ENCODE results near the gene CALN1.

The CALN1 gene

DNA sequence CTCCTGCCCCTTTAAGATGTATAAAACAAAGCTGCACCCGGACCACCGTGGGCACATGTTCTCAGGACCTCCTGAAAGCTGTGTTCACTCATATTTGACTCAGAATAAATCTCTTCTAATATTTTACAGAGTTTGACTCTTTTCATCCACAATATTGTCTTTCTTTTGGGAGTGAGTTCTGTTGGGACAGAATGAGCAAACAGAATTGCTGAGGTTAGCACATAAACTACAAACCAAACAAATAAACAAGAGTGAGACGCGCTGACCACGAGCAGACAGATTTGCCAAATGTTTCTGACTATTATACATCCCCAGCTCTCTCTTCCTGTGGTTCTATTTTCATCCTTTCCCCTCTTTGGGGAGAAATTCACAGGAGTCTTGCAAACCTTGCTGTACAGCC is 526.7 kb downstream of the CALN1 start:
- Histone ChIP-seq H3K4me3 (ENCODE audit: low read length) (no peak overlapping the region), H4K20me1 (ENCODE audit: insufficient read depth, low read length) (no peaks in the 10 kb centered on the region), H3K36me3 (replicated peaks; ENCODE audit: low read depth, low read length) (no peaks in the 10 kb centered on the region), H3K4me1 (ENCODE audit: low read length) (no peaks in the 10 kb centered on the region), H3K9me3 (ENCODE audit: insufficient read depth, low read length) (no peaks in the 10 kb centered on the region), H3K9ac (ENCODE audit: low read length) (no peak overlapping the region), H3K79me2 (ENCODE audit: low read length) (no peaks in the 10 kb centered on the region), H3K4me2 (ENCODE audit: low read length) (no peak overlapping the region), H3K27me3 (ENCODE audit: low read depth, low read length) (no peaks in the 10 kb centered on the region), H2AFZ (ENCODE audit: low read depth, low read length) (no peak overlapping the region), H3K27ac (ENCODE audit: low read length) (no peak overlapping the region)
- TF ChIP-seq, protein P1, sequence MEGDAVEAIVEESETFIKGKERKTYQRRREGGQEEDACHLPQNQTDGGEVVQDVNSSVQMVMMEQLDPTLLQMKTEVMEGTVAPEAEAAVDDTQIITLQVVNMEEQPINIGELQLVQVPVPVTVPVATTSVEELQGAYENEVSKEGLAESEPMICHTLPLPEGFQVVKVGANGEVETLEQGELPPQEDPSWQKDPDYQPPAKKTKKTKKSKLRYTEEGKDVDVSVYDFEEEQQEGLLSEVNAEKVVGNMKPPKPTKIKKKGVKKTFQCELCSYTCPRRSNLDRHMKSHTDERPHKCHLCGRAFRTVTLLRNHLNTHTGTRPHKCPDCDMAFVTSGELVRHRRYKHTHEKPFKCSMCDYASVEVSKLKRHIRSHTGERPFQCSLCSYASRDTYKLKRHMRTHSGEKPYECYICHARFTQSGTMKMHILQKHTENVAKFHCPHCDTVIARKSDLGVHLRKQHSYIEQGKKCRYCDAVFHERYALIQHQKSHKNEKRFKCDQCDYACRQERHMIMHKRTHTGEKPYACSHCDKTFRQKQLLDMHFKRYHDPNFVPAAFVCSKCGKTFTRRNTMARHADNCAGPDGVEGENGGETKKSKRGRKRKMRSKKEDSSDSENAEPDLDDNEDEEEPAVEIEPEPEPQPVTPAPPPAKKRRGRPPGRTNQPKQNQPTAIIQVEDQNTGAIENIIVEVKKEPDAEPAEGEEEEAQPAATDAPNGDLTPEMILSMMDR (IDR thresholded peaks at IDR 0.05; ENCODE audit: low read depth, low read length), result no peak
- no peak for TF ChIP-seq EZH2phosphoT487 (IDR thresholded peaks at IDR 0.05; ENCODE audit: low read depth)

DNA sequence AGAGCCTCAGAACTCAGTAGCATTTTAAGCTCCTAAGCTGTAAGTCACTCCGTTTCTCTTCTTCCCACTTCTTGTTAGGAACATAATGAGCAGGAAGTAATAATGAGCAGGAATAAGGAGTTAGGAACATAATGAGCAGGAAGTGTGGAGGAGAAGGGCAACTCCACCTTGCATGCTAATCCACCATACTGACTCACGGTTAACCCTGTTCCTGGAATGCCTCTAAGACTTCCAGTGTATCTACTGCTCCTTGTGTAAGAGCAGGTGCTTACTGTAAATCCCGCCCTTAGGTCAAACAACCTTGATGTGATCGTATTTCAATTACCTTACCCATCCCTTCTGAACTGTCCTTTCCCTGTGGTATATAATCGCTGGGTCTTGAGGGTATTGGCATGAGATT is 528.7 kb downstream of the CALN1 start:
- TF ChIP-seq, protein P1 (IDR thresholded peaks at IDR 0.05; ENCODE audit: low read depth, low read length), result no peak
- no peak for TF ChIP-seq EZH2phosphoT487 (IDR thresholded peaks at IDR 0.05; ENCODE audit: low read depth)
- Histone ChIP-seq H3K36me3 (replicated peaks; ENCODE audit: low read depth, low read length) (no peaks in the 10 kb centered on the region), H3K9me3 (ENCODE audit: insufficient read depth, low read length) (no peaks in the 10 kb centered on the region), H3K4me2 (ENCODE audit: low read length) (no peak overlapping the region), H3K79me2 (ENCODE audit: low read length) (no peaks in the 10 kb centered on the region), H4K20me1 (ENCODE audit: insufficient read depth, low read length) (no peaks in the 10 kb centered on the region), H3K9ac (ENCODE audit: low read length) (no peak overlapping the region), H2AFZ (ENCODE audit: low read depth, low read length) (no peak overlapping the region), H3K27me3 (ENCODE audit: low read depth, low read length) (no peaks in the 10 kb centered on the region), H3K4me3 (ENCODE audit: low read length) (no peak overlapping the region), H3K27ac (ENCODE audit: low read length) (no peak overlapping the region), H3K4me1 (ENCODE audit: low read length) (no peaks in the 10 kb centered on the region)

DNA sequence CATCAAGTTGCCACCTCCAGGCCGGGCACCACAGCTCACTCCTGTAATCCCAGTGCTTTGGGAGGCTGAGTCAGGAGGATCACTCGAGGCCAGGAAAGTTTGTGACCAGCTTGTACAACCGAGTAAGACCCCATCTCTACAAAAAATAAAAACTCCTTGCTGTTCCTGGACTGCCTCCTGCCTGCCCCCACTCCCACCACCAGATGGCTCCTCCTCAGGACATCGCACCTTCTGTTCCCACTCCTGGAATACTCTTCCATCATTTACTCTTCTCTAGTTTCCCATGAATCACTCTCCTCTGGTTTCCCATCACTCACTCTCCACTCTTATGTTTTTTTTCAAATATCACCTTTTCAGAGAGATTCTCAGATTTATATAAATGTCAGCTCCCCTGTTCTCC is 540.7 kb downstream of the CALN1 start:
- Histone ChIP-seq H3K79me2 (ENCODE audit: low read length) (no peaks in the 10 kb centered on the region), H3K27me3 (ENCODE audit: low read depth, low read length) (no peaks in the 10 kb centered on the region), H3K4me1 (ENCODE audit: low read length) (no peaks in the 10 kb centered on the region), H3K9ac (ENCODE audit: low read length) (no peak overlapping the region), H3K4me3 (ENCODE audit: low read length) (no peak overlapping the region), H3K27ac (ENCODE audit: low read length) (no peak overlapping the region), H3K9me3 (ENCODE audit: insufficient read depth, low read length) (no peaks in the 10 kb centered on the region), H2AFZ (ENCODE audit: low read depth, low read length) (no peak overlapping the region), H4K20me1 (ENCODE audit: insufficient read depth, low read length) (no peaks in the 10 kb centered on the region), H3K36me3 (replicated peaks; ENCODE audit: low read depth, low read length) (no peaks in the 10 kb centered on the region), H3K4me2 (ENCODE audit: low read length) (no peak overlapping the region)
- TF ChIP-seq, protein P1 (IDR thresholded peaks at IDR 0.05; ENCODE audit: low read depth, low read length), result peak; percentile 23; the same call in 1 of the 2 replicates
- no peak for TF ChIP-seq EZH2phosphoT487 (IDR thresholded peaks at IDR 0.05; ENCODE audit: low read depth)

DNA sequence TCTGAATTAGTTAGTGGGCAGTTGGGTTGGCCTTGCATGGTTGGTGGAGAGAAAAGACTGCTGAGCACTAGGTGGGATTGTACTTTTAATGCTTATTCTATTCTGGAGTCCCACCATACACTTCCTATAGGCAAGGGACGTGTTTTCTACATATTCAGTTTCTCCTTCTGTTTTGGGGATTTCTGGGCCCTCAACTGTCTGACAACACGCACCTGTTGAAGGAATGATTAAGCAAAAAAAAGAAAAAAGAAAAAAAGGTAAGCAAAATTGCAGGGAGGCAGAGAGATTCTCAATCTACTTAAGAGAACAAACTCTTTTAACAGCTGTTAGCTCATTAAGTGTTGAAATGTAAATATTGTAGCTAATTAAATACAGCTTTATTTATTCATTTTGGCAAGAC is 541.3 kb downstream of the CALN1 start:
- TF ChIP-seq EZH2phosphoT487 (IDR thresholded peaks at IDR 0.05; ENCODE audit: low read depth), result no peak
- TF ChIP-seq, protein P1 (IDR thresholded peaks at IDR 0.05; ENCODE audit: low read depth, low read length), result no peak
- Histone ChIP-seq H3K27ac (ENCODE audit: low read length) (no peak overlapping the region), H2AFZ (ENCODE audit: low read depth, low read length) (no peak overlapping the region), H3K4me1 (ENCODE audit: low read length) (no peaks in the 10 kb centered on the region), H3K27me3 (ENCODE audit: low read depth, low read length) (no peaks in the 10 kb centered on the region), H4K20me1 (ENCODE audit: insufficient read depth, low read length) (no peaks in the 10 kb centered on the region), H3K4me3 (ENCODE audit: low read length) (no peak overlapping the region), H3K36me3 (replicated peaks; ENCODE audit: low read depth, low read length) (no peaks in the 10 kb centered on the region), H3K4me2 (ENCODE audit: low read length) (no peak overlapping the region), H3K9me3 (ENCODE audit: insufficient read depth, low read length) (no peaks in the 10 kb centered on the region), H3K79me2 (ENCODE audit: low read length) (no peaks in the 10 kb centered on the region), H3K9ac (ENCODE audit: low read length) (no peak overlapping the region)
